Esophagus squamous epithelium (tissue), 4 donors: Measurements from ENCODE around the gene CYSRT1.

Experiments
- CTCF ChIP-seq, 6 experiments: fragments of 450-650 bp in 4 of 6; fragments of 200-600 bp in 2 of 6; sonication (generic) in 2 of 6; IDR thresholded peaks; one replicate each; pipeline ENCODE4 v1.5.1; 2016 to 2019; ENCODE audit warnings: antibody characterized with exemption in 6 of 6, mild to moderate bottlenecking in 4 of 6, moderate library complexity in 4 of 6
- POLR2A ChIP-seq, 4 donors: fragments of 450-650 bp; IDR thresholded peaks; one replicate each; pipeline ENCODE4 v1.6.1; 2017; ENCODE audit warnings: antibody characterized with exemption in 4 of 4, mild to moderate bottlenecking in 4 of 4, moderate library complexity in 3 of 4

GRCh38 chr9:137182836-137183235 is 42.1 kb upstream of the CYSRT1 start:
- TF ChIP-seq CTCF (IDR thresholded peaks at IDR 0.05) (no peak), POLR2A (IDR thresholded peaks at IDR 0.05) (no peak)
